ENCODE measurements around the gene ZFX.

DNA sequence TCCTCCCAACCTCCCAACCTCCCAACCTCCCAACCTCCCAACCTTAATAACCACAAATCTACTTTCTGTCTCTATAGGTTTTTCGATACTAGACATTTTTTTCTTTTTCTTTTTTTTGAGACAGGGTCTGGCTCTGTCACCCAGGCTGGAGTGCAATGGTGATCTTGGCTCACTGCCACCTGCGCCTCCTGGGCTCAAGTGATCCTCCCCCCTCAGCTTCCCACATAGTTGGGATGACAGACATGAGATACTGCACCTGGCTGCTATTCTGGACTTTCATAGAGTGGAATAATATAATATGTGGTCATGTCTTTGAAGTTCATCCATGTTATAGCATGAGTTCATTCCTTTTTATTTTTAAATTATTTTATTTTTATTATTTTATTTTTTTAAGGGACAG is 39.5 kb upstream of the ZFX start:
- TF ChIP-seq, protein P1, sequence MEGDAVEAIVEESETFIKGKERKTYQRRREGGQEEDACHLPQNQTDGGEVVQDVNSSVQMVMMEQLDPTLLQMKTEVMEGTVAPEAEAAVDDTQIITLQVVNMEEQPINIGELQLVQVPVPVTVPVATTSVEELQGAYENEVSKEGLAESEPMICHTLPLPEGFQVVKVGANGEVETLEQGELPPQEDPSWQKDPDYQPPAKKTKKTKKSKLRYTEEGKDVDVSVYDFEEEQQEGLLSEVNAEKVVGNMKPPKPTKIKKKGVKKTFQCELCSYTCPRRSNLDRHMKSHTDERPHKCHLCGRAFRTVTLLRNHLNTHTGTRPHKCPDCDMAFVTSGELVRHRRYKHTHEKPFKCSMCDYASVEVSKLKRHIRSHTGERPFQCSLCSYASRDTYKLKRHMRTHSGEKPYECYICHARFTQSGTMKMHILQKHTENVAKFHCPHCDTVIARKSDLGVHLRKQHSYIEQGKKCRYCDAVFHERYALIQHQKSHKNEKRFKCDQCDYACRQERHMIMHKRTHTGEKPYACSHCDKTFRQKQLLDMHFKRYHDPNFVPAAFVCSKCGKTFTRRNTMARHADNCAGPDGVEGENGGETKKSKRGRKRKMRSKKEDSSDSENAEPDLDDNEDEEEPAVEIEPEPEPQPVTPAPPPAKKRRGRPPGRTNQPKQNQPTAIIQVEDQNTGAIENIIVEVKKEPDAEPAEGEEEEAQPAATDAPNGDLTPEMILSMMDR (IDR thresholded peaks at IDR 0.05): no peak
- TF ChIP-seq EZH2 (IDR thresholded peaks at IDR 0.05): no peak

All from neural progenitor cell (in vitro differentiated cells).